ENCODE measurements around the gene PSMG4. TPM values are rescaled to one million over a fixed set of nuclear protein-coding genes. Genes with fewer than 3 reads are reported as not detected.
A peak's percentile ranks its signal among the peaks of the same experiment; 100 is the strongest.

The PSMG4 gene
- total and polyA plus RNA-seq, 7 donors = 18.6 to 31.3 (median 23.5) TPM

DNA sequence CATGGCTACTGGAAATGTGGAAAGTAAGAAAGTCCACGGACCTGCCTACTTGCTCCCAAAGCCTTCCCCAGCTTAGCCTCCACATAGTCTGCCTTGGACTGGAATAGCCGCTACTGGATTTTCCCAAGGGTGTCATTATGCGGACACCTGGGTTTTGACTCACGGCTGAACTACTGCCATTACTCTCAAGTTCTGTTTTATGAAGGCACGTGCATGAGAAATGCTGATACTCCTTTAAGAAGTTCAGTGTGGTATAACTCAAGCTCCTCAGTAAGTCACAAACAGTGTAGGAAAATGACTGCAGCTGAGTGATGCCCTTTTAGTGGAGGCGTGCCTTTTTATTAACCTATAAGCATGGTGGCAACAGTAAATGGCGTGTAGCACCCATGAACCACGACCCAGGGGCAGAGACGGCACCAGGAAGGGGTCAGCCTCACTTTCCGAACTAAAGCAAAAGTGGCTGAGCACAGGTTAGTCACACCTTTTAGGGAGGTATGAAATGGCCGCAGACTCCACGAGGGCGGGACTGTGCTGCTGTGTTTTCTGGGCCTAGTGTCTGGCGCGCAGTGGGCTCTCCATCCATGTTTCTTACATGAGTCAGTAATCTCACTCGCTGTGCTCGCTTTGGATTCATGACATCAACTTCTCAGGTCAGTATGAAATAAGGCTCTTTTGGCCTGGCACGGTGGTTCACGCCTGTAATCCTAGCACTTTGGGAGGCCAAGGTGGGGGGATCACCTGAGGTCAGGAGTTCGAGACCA is 23.9 kb downstream of the PSMG4 start:
- DNase-seq = peak in 1 of 2 donors; percentile 15
- H3K9me3 ChIP-seq = no peaks in the 10 kb centered on the region
- peaks cover 0 to 3% of the 10 kb centered on the region in 2 donors for H3K36me3 ChIP-seq (ENCODE audit: insufficient read depth in 1 of 2, low read depth in 1 of 2)
- H3K27me3 ChIP-seq (ENCODE audit: insufficient read depth in 3 of 3, low read length in 2 of 3) = no peaks in the 10 kb centered on the region
- peak in 3 of 4 donors; percentile 63 to 79 (median 65) for ATAC-seq
- 66 to 86% (median 72%) methylated on average over 20 of the region's 20 CpGs for WGBS, 3 donors
- TF ChIP-seq, protein P1, sequence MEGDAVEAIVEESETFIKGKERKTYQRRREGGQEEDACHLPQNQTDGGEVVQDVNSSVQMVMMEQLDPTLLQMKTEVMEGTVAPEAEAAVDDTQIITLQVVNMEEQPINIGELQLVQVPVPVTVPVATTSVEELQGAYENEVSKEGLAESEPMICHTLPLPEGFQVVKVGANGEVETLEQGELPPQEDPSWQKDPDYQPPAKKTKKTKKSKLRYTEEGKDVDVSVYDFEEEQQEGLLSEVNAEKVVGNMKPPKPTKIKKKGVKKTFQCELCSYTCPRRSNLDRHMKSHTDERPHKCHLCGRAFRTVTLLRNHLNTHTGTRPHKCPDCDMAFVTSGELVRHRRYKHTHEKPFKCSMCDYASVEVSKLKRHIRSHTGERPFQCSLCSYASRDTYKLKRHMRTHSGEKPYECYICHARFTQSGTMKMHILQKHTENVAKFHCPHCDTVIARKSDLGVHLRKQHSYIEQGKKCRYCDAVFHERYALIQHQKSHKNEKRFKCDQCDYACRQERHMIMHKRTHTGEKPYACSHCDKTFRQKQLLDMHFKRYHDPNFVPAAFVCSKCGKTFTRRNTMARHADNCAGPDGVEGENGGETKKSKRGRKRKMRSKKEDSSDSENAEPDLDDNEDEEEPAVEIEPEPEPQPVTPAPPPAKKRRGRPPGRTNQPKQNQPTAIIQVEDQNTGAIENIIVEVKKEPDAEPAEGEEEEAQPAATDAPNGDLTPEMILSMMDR (IDR thresholded peaks at IDR 0.05) = no peak
- peaks cover 42% of the 10 kb centered on the region for H3K4me1 ChIP-seq
- intact Hi-C loops (cut with DNase I) = loop anchor here (2.0 to 10.0 kb wide), 4 partner anchors 142 to 232 kb away; partner anchors contain the start of gene SLC22A23 (in 1 of the 2)
- peak overlapping the region; percentile 74 for H3K27ac ChIP-seq
- no peak overlapping the region for H3K4me3 ChIP-seq

DNA sequence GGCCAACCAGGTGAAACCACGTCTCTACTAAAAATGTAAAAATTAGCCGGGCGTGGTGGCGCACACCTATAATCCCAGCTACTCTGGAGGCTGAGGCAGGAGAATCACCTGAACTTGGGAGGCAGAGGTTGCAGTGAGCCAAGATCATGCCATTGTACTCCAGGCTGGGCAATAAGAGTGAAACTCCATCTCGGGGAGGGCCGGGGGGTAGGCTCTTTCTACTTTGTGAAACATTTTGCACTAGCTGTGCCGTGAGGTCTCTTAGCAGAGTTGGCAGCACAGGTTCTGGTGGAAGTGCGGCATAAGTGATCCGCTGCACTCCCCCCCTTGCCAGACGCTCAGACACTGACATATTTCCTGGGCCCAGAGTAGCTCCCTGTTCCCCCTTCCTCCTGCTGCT is 24.5 kb downstream of the PSMG4 start:
- intact Hi-C loops (cut with DNase I) = loop anchor here (2.0 to 10.0 kb wide), 4 partner anchors 142 to 232 kb away; partner anchors contain the start of gene SLC22A23 (in 1 of the 2)
- Histone ChIP-seq H3K36me3 (ENCODE audit: insufficient read depth in 1 of 2, low read depth in 1 of 2) (peaks cover 0 to 3% of the 10 kb centered on the region in 2 donors), H3K4me1 (peaks cover 42% of the 10 kb centered on the region), H3K4me3 (no peak overlapping the region), H3K27me3 (ENCODE audit: insufficient read depth in 3 of 3, low read length in 2 of 3) (no peaks in the 10 kb centered on the region), H3K27ac (peak overlapping the region; percentile 74), H3K9me3 (no peaks in the 10 kb centered on the region)
- no peak for ATAC-seq
- 93 to 94% (median 93%) methylated on average over 10 of the region's 10 CpGs for WGBS, 3 donors
- no peak for DNase-seq
- TF ChIP-seq, protein P1 (IDR thresholded peaks at IDR 0.05) = no peak

DNA sequence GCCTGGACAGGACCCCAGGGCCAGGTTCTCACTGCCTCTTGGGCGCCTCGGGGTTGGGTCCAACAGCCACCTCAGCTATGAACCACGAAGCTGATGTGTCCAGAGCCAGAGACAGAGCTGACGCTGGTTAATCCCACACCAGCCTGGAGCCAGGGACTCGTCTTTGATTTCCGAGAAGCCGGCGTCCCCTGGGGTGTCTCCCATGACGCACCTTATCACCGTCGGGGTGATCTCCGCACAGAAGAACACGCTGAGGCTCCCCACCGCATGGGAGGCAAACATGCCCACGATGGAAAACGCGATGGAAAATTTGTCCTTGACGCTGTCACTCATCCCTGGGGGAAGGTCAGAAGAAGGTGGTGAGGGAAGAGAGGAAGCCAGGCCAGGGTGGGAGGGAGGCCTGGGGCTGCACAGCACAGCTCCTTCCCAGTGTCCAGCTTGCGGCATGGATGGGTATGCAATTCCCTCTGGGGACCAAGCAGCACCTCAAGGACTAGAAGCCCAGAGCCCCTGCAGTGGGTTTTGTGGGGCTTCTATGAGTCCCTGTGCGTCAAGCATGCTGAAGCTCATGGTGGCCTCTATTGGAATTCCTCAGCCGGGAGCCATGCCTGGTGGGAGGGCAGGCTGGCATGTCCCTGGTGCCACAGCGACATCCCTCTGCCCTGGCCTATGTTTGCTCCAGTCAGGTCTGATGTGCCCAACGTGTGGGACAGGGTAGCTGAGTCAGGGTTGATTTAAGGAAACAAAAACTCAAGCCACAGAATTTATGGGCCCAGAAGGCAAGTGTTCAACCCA is 25.1 kb downstream of the PSMG4 start:
- H3K4me1 ChIP-seq = peaks cover 42% of the 10 kb centered on the region
- no peak for DNase-seq
- peaks cover 0 to 3% of the 10 kb centered on the region in 2 donors for H3K36me3 ChIP-seq (ENCODE audit: insufficient read depth in 1 of 2, low read depth in 1 of 2)
- intact Hi-C loops (cut with DNase I) = loop anchor here (2.0 to 10.0 kb wide), 4 partner anchors 141 to 231 kb away; partner anchors contain the start of gene SLC22A23 (in 1 of the 2)
- peak overlapping the region; percentile 74 for H3K27ac ChIP-seq
- no peak overlapping the region for H3K4me3 ChIP-seq
- WGBS, 3 donors = 62 to 85% (median 69%) methylated on average over 22 to 23 of the region's 23 CpGs
- H3K27me3 ChIP-seq (ENCODE audit: insufficient read depth in 3 of 3, low read length in 2 of 3) = no peaks in the 10 kb centered on the region
- TF ChIP-seq, protein P1 (IDR thresholded peaks at IDR 0.05) = no peak
- ATAC-seq = peak in 2 of 4 donors; percentile 28 to 57
- no peaks in the 10 kb centered on the region for H3K9me3 ChIP-seq

DNA sequence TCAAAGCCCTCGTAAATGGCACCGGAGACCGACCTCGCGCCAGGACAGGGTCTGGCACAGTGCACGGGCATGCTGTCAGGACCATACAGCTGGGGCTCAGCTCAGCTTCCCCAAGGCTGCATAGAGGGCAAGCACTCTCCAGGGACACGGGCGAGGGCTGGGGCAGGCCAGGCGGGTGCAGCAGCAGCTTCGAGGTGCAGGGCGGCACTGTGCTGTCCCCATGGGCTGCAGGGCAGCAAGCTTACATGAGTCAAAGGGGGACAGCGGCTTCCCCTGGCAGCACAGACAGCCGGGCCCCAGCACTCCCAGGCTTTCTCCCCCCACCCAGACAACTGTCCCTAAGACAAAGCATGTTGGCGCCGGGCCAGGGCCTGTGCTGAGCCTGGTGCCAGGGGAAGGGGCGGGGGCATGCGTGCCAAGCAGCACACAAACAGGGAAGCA is 25.7 kb downstream of the PSMG4 start:
- WGBS, 3 donors = 28 to 59% (median 34%) methylated on average over 17 of the region's 17 CpGs
- DNase-seq = no peak

More for the DNA sequence above, 25.7 kb downstream of the PSMG4 start:
- H3K9me3 ChIP-seq = no peaks in the 10 kb centered on the region
- TF ChIP-seq, protein P1 (IDR thresholded peaks at IDR 0.05) = no peak
- no peak overlapping the region for H3K4me3 ChIP-seq
- peaks cover 42% of the 10 kb centered on the region for H3K4me1 ChIP-seq
- peak in 3 of 4 donors; percentile 41 to 70 (median 42) for ATAC-seq
- no peaks in the 10 kb centered on the region for H3K27me3 ChIP-seq (ENCODE audit: insufficient read depth in 3 of 3, low read length in 2 of 3)
- H3K27ac ChIP-seq = peak overlapping the region; percentile 38
- intact Hi-C loops (cut with DNase I) = loop anchor here (5.0 to 10.0 kb wide), 3 partner anchors 140 to 230 kb away; partner anchors contain the start of gene SLC22A23 (in 1 of the 2)
- H3K36me3 ChIP-seq (ENCODE audit: insufficient read depth in 1 of 2, low read depth in 1 of 2) = peaks cover 0 to 3% of the 10 kb centered on the region in 2 donors

All from psoas muscle (tissue), 8 donors.